ENCODE data around the gene CFAP43.

GRCh38 chr10:104117839-104118323 lies 114.3 kb downstream of the CFAP43 start:
- TF ChIP-seq NRF1 (conservative IDR thresholded peaks at IDR 0.05; ENCODE audit: low read depth, low read length), result no peak
- TF ChIP-seq POLR2AphosphoS5 (IDR thresholded peaks at IDR 0.05; ENCODE audit: low read length), result no peak
- TF ChIP-seq JUND (IDR thresholded peaks at IDR 0.05; ENCODE audit: low read depth, low read length), result no peak

Data from GM12878 (cell line).